SK-N-SH (cell line): Measurements from ENCODE around the gene MYLIP. TPM values are rescaled to one million over a fixed set of nuclear protein-coding genes. Genes with fewer than 3 reads are reported as not detected.

Experiments used
- CTCF ChIA-PET: fragments of 300-600, 350-600 bp; formaldehyde crosslinking; extraction: SDS; loops from one replicate; lab custom pipeline; 2021; lab: Yijun Ruan, JAX
- POLR2A ChIA-PET: fragments of 350-600 bp; sonication (Branson Sonifier 250); formaldehyde crosslinking; extraction: SDS; loops from one replicate; lab custom pipeline; 2020; ENCODE audit warnings: antibody characterized with exemption, inconsistent platforms; lab: Yijun Ruan, JAX
- DNase-seq: peaks from one replicate; pipeline ENCODE4 v3.0.0; 2012
- H2AFZ ChIP-seq: fragments of 200-600 bp; sonication (generic); 2 replicates; pipeline ENCODE4 v1.8.1; 2016; ENCODE audit warnings: antibody characterized with exemption, mild to moderate bottlenecking, low read depth
- H3F3A ChIP-seq: fragments of 200-600 bp; sonication (generic); replicated peaks from 2 replicates; pipeline ENCODE3; 2016; ENCODE audit warnings: antibody characterized with exemption, mild to moderate bottlenecking; ENCODE audit not compliant: insufficient read depth
- H3K27ac ChIP-seq, 2 experiments: fragments of 200-500 bp in 1 of 2; fragments of 200-600 bp in 1 of 2; sonication (Bioruptor generic) in 1 of 2; sonication (generic), shearing (Covaris generic) in 1 of 2; 2 replicates each; pipeline versions ENCODE4 v1.5.1 to v1.6.1; 2014 to 2016; ENCODE audit warnings: low read depth in 2 of 2, inconsistent platforms in 1 of 2, low read length in 1 of 2, mild to moderate bottlenecking in 1 of 2, mixed read lengths in 1 of 2
- H3K27me3 ChIP-seq: fragments of 200-600 bp; sonication (generic), shearing (Covaris generic); 2 replicates; pipeline ENCODE4 v1.6.1; 2016; ENCODE audit warnings: mixed run types; ENCODE audit not compliant: insufficient read depth
- H3K36me3 ChIP-seq, 2 experiments: fragments of 200-500 bp in 1 of 2; fragments of 200-600 bp in 1 of 2; sonication (Bioruptor generic) in 1 of 2; sonication (generic) in 1 of 2; replicated peaks in 1 of 2; 2 replicates each; pipeline versions ENCODE3 to v1.5.1; 2014 to 2016; ENCODE audit warnings: low read length in 1 of 2, mild to moderate bottlenecking in 1 of 2; ENCODE audit not compliant: insufficient read depth in 2 of 2, control insufficient read depth in 1 of 2
- H3K4me1 ChIP-seq, 2 experiments: fragments of 200-500 bp in 1 of 2; fragments of 200-600 bp in 1 of 2; sonication (Bioruptor generic) in 1 of 2; sonication (generic), shearing (Covaris generic) in 1 of 2; 2 replicates each; pipeline versions ENCODE4 v1.5.1 to v1.6.1; 2014 to 2016; ENCODE audit warnings: low read depth in 1 of 2, low read length in 1 of 2, mixed run types in 1 of 2; ENCODE audit not compliant: insufficient read depth in 2 of 2, control insufficient read depth in 1 of 2
- H3K4me2 ChIP-seq: fragments of 200-600 bp; sonication (generic), shearing (Covaris generic); 2 replicates; pipeline ENCODE4 v1.6.1; 2017; ENCODE audit warnings: mixed run types
- H3K4me3 ChIP-seq, 2 experiments: fragments of 200-500 bp in 1 of 2; fragments of 200-600 bp in 1 of 2; sonication (Bioruptor generic) in 1 of 2; sonication (generic), shearing (Covaris generic) in 1 of 2; 2 replicates each; pipeline versions ENCODE4 v1.5.1 to v1.8.1; 2014 to 2016; ENCODE audit warnings: low read depth in 2 of 2, inconsistent platforms in 1 of 2, low read length in 1 of 2, mild to moderate bottlenecking in 1 of 2, mixed read lengths in 1 of 2, moderate library complexity in 1 of 2
- H3K79me2 ChIP-seq: fragments of 200-600 bp; sonication (generic); 2 replicates; pipeline ENCODE4 v1.8.1; 2017; ENCODE audit warnings: mild to moderate bottlenecking; ENCODE audit not compliant: insufficient read depth
- H3K9ac ChIP-seq: fragments of 200-600 bp; sonication (generic); 2 replicates; pipeline ENCODE4 v1.6.1; 2017; ENCODE audit warnings: mixed run types
- H3K9me2 ChIP-seq: fragments of 200-600 bp; sonication (generic); 2 replicates; pipeline ENCODE4 v1.6.1; 2017; ENCODE audit warnings: mixed run types
- H3K9me3 ChIP-seq: fragments of 200-600 bp; sonication (generic); 2 replicates; pipeline ENCODE4 v1.6.1; 2017; ENCODE audit warnings: mixed run types, mild to moderate bottlenecking, moderate library complexity
- H4K20me1 ChIP-seq: fragments of 200-600 bp; sonication (generic); 2 replicates; pipeline ENCODE4 v1.6.1; 2017; ENCODE audit warnings: mild to moderate bottlenecking, mixed run types; ENCODE audit not compliant: insufficient read depth
- CHD2 ChIP-seq: fragments of 150-350 bp; IDR thresholded peaks from 2 replicates; pipeline ENCODE4 v1.6.1; 2018; ENCODE audit warnings: low read length; ENCODE audit not compliant: partially characterized antibody
- EP300 ChIP-seq, 2 experiments: IDR thresholded peaks; 2 replicates each; pipeline versions ENCODE4 v1.4.0 to v1.6.1; 2012; ENCODE audit warnings: borderline replicate concordance in 1 of 2, low read depth in 1 of 2, low read length in 1 of 2
- EZH2phosphoT487 ChIP-seq: fragments of 200-600 bp; sonication (generic); IDR thresholded peaks from 2 replicates; pipeline ENCODE4 v1.6.1; 2017; ENCODE audit warnings: low read depth, mixed run types, mild to moderate bottlenecking, antibody characterized with exemption, moderate library complexity, borderline replicate concordance
- FOXJ3 ChIP-seq: sonication (generic); formaldehyde crosslinking; IDR thresholded peaks from 2 replicates; pipeline ENCODE4 v1.5.1; 2020; ENCODE audit warnings: mild to moderate bottlenecking, missing genetic modification reagents
- FOXM1 ChIP-seq: IDR thresholded peaks from 2 replicates; pipeline ENCODE4 v1.4.0; 2012; ENCODE audit warnings: low read depth, mild to moderate bottlenecking
- GABPA ChIP-seq: IDR thresholded peaks from 2 replicates; pipeline ENCODE4 v1.4.0; 2012; ENCODE audit warnings: low read depth, mild to moderate bottlenecking
- GATA2 ChIP-seq: sonication (generic); formaldehyde crosslinking; IDR thresholded peaks from 2 replicates; pipeline ENCODE4 v1.5.0; 2020; ENCODE audit warnings: mild to moderate bottlenecking, missing genetic modification reagents
- JUND ChIP-seq: IDR thresholded peaks from 2 replicates; pipeline ENCODE4 v1.4.0; 2012
- MXI1 ChIP-seq: IDR thresholded peaks from 2 replicates; pipeline ENCODE4 v1.6.1; 2012; ENCODE audit warnings: mild to moderate bottlenecking, low read depth, low read length, improper control_type of control experiment
- NRF1 ChIP-seq: IDR thresholded peaks from 2 replicates; pipeline ENCODE4 v1.6.1; 2012; ENCODE audit warnings: low read depth, mild to moderate bottlenecking, low read length
- RAD21 ChIP-seq: IDR thresholded peaks from 2 replicates; pipeline ENCODE4 v1.6.1; 2012; ENCODE audit warnings: mild to moderate bottlenecking, low read length
- RFX5 ChIP-seq: IDR thresholded peaks from 2 replicates; pipeline ENCODE4 v1.6.1; 2012; ENCODE audit warnings: mild to moderate bottlenecking, improper control_type of control experiment, low read length
- RXRA ChIP-seq: IDR thresholded peaks from 2 replicates; pipeline ENCODE4 v1.4.0; 2012; ENCODE audit warnings: low read depth, mild to moderate bottlenecking, borderline replicate concordance
- TAF1 ChIP-seq: IDR thresholded peaks from 2 replicates; pipeline ENCODE4 v1.6.1; 2012; ENCODE audit warnings: low read depth, mild to moderate bottlenecking, low read length, moderate library complexity, borderline replicate concordance
- WGBS: methylation state at CpG from one replicate; pipeline ENCODE4 v1.1.6; 2017; ENCODE audit warnings: low lambda C conversion rate; 5-methylcytosine and 5-hydroxymethylcytosine counted together
- polyA plus RNA-seq, 3 experiments: library from polyadenylated mRNA; depleted of rRNA; stranded (reverse); fragments of >200 nt; gene quantifications; 2 replicates each; pipeline ENCODE4 v1.2.3, GENCODE V29; 2012
- TF ChIP-seq, protein P1 (sequence below): fragments of 150-350 bp; IDR thresholded peaks from 2 replicates; pipeline ENCODE4 v1.6.1; 2017; ENCODE audit warnings: antibody characterized with exemption, low read length, low read depth, borderline replicate concordance
- TF ChIP-seq, protein P2 (sequence below): IDR thresholded peaks from 2 replicates; pipeline ENCODE4 v1.6.1; 2012; ENCODE audit warnings: mild to moderate bottlenecking, low read depth, low read length, moderate library complexity
- TF ChIP-seq, protein P3 (sequence below): fragments of 150-350 bp; IDR thresholded peaks from 2 replicates; pipeline ENCODE4 v1.6.1; 2016; ENCODE audit warnings: mild to moderate bottlenecking, low read depth, low read length

Gene MYLIP
- polyA plus RNA-seq, 1 of the 3 experiments (the other 2 are of a cell fraction), result 3.1 TPM

DNA sequence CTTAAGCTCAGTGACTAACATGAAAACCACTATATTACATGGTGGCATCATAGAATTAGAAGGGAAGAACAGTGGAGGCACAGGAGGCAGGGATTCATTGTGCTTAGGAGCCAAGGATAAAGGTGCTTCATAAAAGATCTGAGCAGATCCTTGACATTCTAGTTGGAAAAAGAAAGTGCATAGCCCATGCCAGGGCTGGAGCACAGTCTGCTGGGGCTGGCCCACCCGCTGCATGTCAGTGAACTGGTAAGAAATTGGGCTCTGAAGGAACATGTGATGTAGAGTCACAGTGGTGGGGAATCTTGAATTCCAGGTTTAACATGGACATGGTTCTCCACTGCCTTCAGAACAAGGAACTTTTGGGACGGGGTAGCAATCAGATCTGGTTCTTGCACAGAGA, 20.4 kb downstream of the MYLIP start:
- Histone ChIP-seq H3K36me3 (peaks cover 0 to 35% of the 10 kb centered on the region in 2 experiments), H3K9me2 (no peaks in the 10 kb centered on the region), H3K27me3 (no peaks in the 10 kb centered on the region), H3K9me3 (no peaks in the 10 kb centered on the region), H3K4me3 (no peak overlapping the region), H3K4me1 (peaks cover 0 to 15% of the 10 kb centered on the region in 2 experiments; a peak in 1 of 4 replicates), H3K27ac (no peak overlapping the region), H2AFZ (no peak overlapping the region), H3K9ac (no peak overlapping the region), H3K79me2 (no peaks in the 10 kb centered on the region), H3K4me2 (no peak overlapping the region), H4K20me1 (no peaks in the 10 kb centered on the region), H3F3A (no peaks in the 10 kb centered on the region)
- POLR2A ChIA-PET, result no interaction called here
- 100% methylated on average over 2 of the region's 2 CpGs for WGBS
- TF ChIP-seq, protein P1, sequence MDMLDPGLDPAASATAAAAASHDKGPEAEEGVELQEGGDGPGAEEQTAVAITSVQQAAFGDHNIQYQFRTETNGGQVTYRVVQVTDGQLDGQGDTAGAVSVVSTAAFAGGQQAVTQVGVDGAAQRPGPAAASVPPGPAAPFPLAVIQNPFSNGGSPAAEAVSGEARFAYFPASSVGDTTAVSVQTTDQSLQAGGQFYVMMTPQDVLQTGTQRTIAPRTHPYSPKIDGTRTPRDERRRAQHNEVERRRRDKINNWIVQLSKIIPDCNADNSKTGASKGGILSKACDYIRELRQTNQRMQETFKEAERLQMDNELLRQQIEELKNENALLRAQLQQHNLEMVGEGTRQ, result no peak
- TF ChIP-seq GABPA (no peak), TAF1 (no peak), JUND (no peak)
- TF ChIP-seq, protein P2, sequence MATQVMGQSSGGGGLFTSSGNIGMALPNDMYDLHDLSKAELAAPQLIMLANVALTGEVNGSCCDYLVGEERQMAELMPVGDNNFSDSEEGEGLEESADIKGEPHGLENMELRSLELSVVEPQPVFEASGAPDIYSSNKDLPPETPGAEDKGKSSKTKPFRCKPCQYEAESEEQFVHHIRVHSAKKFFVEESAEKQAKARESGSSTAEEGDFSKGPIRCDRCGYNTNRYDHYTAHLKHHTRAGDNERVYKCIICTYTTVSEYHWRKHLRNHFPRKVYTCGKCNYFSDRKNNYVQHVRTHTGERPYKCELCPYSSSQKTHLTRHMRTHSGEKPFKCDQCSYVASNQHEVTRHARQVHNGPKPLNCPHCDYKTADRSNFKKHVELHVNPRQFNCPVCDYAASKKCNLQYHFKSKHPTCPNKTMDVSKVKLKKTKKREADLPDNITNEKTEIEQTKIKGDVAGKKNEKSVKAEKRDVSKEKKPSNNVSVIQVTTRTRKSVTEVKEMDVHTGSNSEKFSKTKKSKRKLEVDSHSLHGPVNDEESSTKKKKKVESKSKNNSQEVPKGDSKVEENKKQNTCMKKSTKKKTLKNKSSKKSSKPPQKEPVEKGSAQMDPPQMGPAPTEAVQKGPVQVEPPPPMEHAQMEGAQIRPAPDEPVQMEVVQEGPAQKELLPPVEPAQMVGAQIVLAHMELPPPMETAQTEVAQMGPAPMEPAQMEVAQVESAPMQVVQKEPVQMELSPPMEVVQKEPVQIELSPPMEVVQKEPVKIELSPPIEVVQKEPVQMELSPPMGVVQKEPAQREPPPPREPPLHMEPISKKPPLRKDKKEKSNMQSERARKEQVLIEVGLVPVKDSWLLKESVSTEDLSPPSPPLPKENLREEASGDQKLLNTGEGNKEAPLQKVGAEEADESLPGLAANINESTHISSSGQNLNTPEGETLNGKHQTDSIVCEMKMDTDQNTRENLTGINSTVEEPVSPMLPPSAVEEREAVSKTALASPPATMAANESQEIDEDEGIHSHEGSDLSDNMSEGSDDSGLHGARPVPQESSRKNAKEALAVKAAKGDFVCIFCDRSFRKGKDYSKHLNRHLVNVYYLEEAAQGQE, result no peak
- DNase-seq, result no peak
- CTCF ChIA-PET, result no interaction called here

DNA sequence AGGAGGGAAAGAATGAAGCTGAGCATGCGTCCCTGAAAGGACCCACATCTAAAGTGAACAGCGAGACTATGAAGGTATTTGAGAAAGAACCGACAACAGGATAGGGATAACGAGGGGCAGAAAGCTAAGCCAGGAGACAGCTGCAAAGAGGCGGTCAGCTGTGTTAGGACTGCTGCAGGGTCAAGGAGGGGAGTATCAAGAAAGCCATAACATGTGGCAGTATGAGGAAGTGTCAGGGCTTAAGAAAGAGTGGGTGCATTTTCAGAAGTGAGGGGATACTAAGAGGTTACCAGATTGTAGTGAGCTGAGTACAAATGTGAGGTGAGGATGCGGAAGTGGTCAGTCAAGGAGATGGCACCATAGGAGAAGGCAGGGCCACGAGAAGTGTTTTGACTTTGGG, 21.2 kb downstream of the MYLIP start:
- ChIA-PET CTCF (interaction anchor here (1.2 kb wide), 1 partner anchor 459 kb away, joined by 5 read pairs; no protein-coding TSS in a partner anchor), POLR2A (no interaction called here)
- Histone ChIP-seq H3K79me2 (no peaks in the 10 kb centered on the region), H3K9me2 (no peaks in the 10 kb centered on the region), H3K9me3 (no peaks in the 10 kb centered on the region), H3K4me1 (peaks cover 0 to 13% of the 10 kb centered on the region in 2 experiments; a peak in 1 of 4 replicates), H3K9ac (no peak overlapping the region), H4K20me1 (no peaks in the 10 kb centered on the region), H3K27ac (no peak overlapping the region), H3K27me3 (no peaks in the 10 kb centered on the region), H3K4me2 (no peak overlapping the region), H2AFZ (no peak overlapping the region), H3K36me3 (peaks cover 0 to 27% of the 10 kb centered on the region in 2 experiments), H3K4me3 (no peak overlapping the region), H3F3A (no peaks in the 10 kb centered on the region)
- DNase-seq, result no peak
- 94% methylated on average over 7 of the region's 7 CpGs for WGBS
- TF ChIP-seq GATA2 (CRISPR knock-in tag), result no peak
- TF ChIP-seq TAF1, result no peak
- no peak for TF ChIP-seq MXI1
- no peak for TF ChIP-seq FOXJ3 (CRISPR knock-in tag)
- TF ChIP-seq, protein P3, sequence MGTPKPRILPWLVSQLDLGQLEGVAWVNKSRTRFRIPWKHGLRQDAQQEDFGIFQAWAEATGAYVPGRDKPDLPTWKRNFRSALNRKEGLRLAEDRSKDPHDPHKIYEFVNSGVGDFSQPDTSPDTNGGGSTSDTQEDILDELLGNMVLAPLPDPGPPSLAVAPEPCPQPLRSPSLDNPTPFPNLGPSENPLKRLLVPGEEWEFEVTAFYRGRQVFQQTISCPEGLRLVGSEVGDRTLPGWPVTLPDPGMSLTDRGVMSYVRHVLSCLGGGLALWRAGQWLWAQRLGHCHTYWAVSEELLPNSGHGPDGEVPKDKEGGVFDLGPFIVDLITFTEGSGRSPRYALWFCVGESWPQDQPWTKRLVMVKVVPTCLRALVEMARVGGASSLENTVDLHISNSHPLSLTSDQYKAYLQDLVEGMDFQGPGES, result no peak
- TF ChIP-seq RFX5, result no peak
- TF ChIP-seq EZH2phosphoT487, result no peak
- TF ChIP-seq CHD2, result no peak
- no peak for TF ChIP-seq EP300 (IDR thresholded peaks at IDR 0.05; ENCODE audit: borderline replicate concordance in 1 of 2, low read depth in 1 of 2, low read length in 1 of 2)
- no peak for TF ChIP-seq NRF1
- TF ChIP-seq RAD21, result no peak
- no peak for TF ChIP-seq GABPA
- TF ChIP-seq, protein P2, result no peak
- no peak for TF ChIP-seq RXRA
- TF ChIP-seq FOXM1, result no peak
